GM12878 (cell line): ENCODE measurements around the gene CRYZL1. TPM values are rescaled to one million over a fixed set of nuclear protein-coding genes. Genes with fewer than 3 reads are reported as not detected.

ENCODE experiments used
- ATF2 ChIP-seq: IDR thresholded peaks from 2 replicates; pipeline ENCODE4 v1.6.1; 2012; ENCODE audit warnings: low read length, inconsistent platforms
- BCLAF1 ChIP-seq: fragments of 450-650 bp; IDR thresholded peaks from 2 replicates; pipeline ENCODE4 v1.6.1; 2017; ENCODE audit warnings: antibody characterized with exemption, mild to moderate bottlenecking, moderate library complexity
- ELK1 ChIP-seq: IDR thresholded peaks from 2 replicates; pipeline ENCODE4 v1.6.1; 2012; ENCODE audit warnings: low read depth, low read length, improper control_type of control experiment
- IKZF2 ChIP-seq, 2 experiments: fragments of 450-650 bp; IDR thresholded peaks; 2 replicates each; pipeline ENCODE4 v1.6.1; 2017; ENCODE audit warnings: mild to moderate bottlenecking in 2 of 2, moderate library complexity in 2 of 2
- NR2C1 ChIP-seq: fragments of 450-650 bp; IDR thresholded peaks from 2 replicates; pipeline ENCODE4 v1.6.1; 2017; ENCODE audit warnings: antibody characterized with exemption, mild to moderate bottlenecking, moderate library complexity
- NR2C2 ChIP-seq: IDR thresholded peaks from 2 replicates; pipeline ENCODE4 v1.6.1; 2011; ENCODE audit warnings: borderline replicate concordance, low read depth; ENCODE audit not compliant: control insufficient read depth, insufficient read length
- SP1 ChIP-seq: IDR thresholded peaks from one replicate; pipeline ENCODE4 v1.6.1; 2011; ENCODE audit warnings: low read depth, low read length
- polyA plus RNA-seq, 11 experiments: library from polyadenylated mRNA; depleted of rRNA in 4 of 11; unstranded in 6 of 11; stranded (reverse) in 5 of 11; fragments of >200 nt; fragmentation: Nextera tagmentation in 4 of 11; fragmentation: Illumina TruSeq in 1 of 11; extraction: Ambion mirVana in 4 of 11; extraction: Trizol in 1 of 11; gene quantifications; 1 replicate in 1 of 11; 2 replicates in 10 of 11; pipeline versions ENCODE4 v1.2.1 to v1.2.3, GENCODE V29; 2011 to 2016; ENCODE audit warnings: inconsistent platforms in 2 of 11, missing spikeins in 2 of 11, low read depth in 1 of 11
- total RNA-seq, 4 experiments: library from RNA; depleted of rRNA in 3 of 4; stranded (reverse); fragments of >200 nt in 3 of 4; fragmentation: Illumina TruSeq in 1 of 4; extraction: Trizol in 1 of 4; gene quantifications; 2 replicates each; pipeline versions ENCODE4 v1.2.1 to v1.2.3, GENCODE V29; 2013 to 2021

Gene CRYZL1
- total and polyA plus RNA-seq, 10 of the 15 experiments (the other 5 are each of a cell fraction or from before 2014, with no cell fraction given) = 14.3 to 72.4 (median 30.7) TPM

- 0 out of 2 replicates have a peak, but pooled peaks have one; percentile 32 for TF ChIP-seq ATF2
- TF ChIP-seq SP1 = peak; percentile 46
- TF ChIP-seq NR2C2 = no peak
- no peak for TF ChIP-seq NR2C1
- TF ChIP-seq BCLAF1 = no peak
- TF ChIP-seq ELK1 = 0 out of 2 replicates have a peak, but pooled peaks have one; percentile 12
- TF ChIP-seq IKZF2 (IDR thresholded peaks at IDR 0.05) = no peak
Observed at GRCh38 chr21:33541756-33542639, 99.5 kb downstream of the CRYZL1 start, which contains the start of gene GART (continued).
